Measurements from ENCODE around the gene PODN. TPM values are rescaled to one million over a fixed set of nuclear protein-coding genes. Genes with fewer than 3 reads are reported as not detected.
A peak's percentile ranks its signal among the peaks of the same experiment; 100 is the strongest.

Gene PODN
- total and polyA plus RNA-seq, 7 donors, result 1.6 to 200 (median 67.6) TPM

DNA sequence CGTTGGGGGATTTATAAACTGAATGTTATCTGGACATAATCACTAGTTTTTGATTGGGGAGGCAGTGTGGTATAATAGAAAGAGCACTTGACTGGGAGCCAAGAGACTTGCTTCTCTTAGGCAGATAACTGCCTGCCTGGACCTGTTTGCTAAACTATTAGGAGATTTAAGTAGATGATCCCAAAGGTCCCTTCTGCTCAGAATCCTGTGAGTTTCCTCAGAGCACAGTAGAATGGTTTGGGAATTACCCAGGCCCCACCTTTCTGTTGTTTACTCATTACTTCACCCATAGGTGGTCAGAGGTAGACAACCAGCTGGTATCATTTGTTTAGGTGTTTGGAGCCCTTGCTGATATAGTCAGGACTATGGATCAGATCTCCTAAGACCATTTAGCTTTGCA, 10.3 kb upstream of the PODN start:
- H3K36me3 ChIP-seq, result peaks cover 0 to 33% (median 6%) of the 10 kb centered on the region in 4 donors
- whole genome bisulfite sequencing, 2 donors, result 39 to 59% methylated on average over 1 of the region's 1 CpG

GRCh38 chr1:53057127-53057526, 4.9 kb upstream of the PODN start:
- Histone ChIP-seq H3K4me1 (peaks cover 0 to 40% (median 22%) of the 10 kb centered on the region in 4 donors), H3K36me3 (peaks cover 0 to 17% (median 2%) of the 10 kb centered on the region in 4 donors), H3K4me3 (no peak overlapping the region), H3K27me3 (no peaks in the 10 kb centered on the region), H3K9me3 (no peaks in the 10 kb centered on the region), H3K27ac (peak overlapping the region; percentile 5 to 56 (median 32))
- intact Hi-C loops (cut with DNase I), result no loop called here
- no peak for DNase-seq
- WGBS, 2 donors, result 82 to 86% methylated on average over 2 of the region's 2 CpGs
- peak in 2 of 4 donors; percentile 5 to 8 for TF ChIP-seq POLR2AphosphoS5 (IDR thresholded peaks at IDR 0.05)
- no peak for TF ChIP-seq CTCF (IDR thresholded peaks at IDR 0.05)
- no peak for TF ChIP-seq POLR2A (IDR thresholded peaks at IDR 0.05)

More for the DNA sequence above, 10.3 kb upstream of the PODN start:
- intact Hi-C loops (cut with DNase I), result no loop called here
- no peak for TF ChIP-seq POLR2AphosphoS5 (IDR thresholded peaks at IDR 0.05)
- TF ChIP-seq EP300 (IDR thresholded peaks at IDR 0.05), result no peak
- no peak for TF ChIP-seq POLR2A (IDR thresholded peaks at IDR 0.05)
- no peak for TF ChIP-seq CTCF (IDR thresholded peaks at IDR 0.05)
- Histone ChIP-seq H3K27me3 (no peaks in the 10 kb centered on the region), H3K9me3 (no peaks in the 10 kb centered on the region), H3K4me3 (no peak overlapping the region), H3K27ac (no peak overlapping the region), H3K4me1 (peaks cover 0 to 41% (median 33%) of the 10 kb centered on the region in 4 donors)
- DNase-seq, result no peak

GRCh38 chr1:53060579-53060978, 1.4 kb upstream of the PODN start:
- peaks cover 0 to 61% (median 39%) of the 10 kb centered on the region in 4 donors for H3K4me1 ChIP-seq
- intact Hi-C loops (cut with DNase I), result loop anchor here (5.0 kb wide), 2 partner anchors 33 to 138 kb away; partner anchors contain the start of gene ECHDC2
- H3K4me3 ChIP-seq, result no peak overlapping the region
- peak; percentile 82 for DNase-seq
- H3K27me3 ChIP-seq, result no peaks in the 10 kb centered on the region
- TF ChIP-seq EP300 (IDR thresholded peaks at IDR 0.05) (no peak), CTCF (IDR thresholded peaks at IDR 0.05) (no peak), POLR2AphosphoS5 (IDR thresholded peaks at IDR 0.05) (peak in 2 of 4 donors; percentile 11 to 27), POLR2A (IDR thresholded peaks at IDR 0.05) (no peak)
- peak overlapping the region; percentile 72 to 85 (median 77) for H3K27ac ChIP-seq
- H3K9me3 ChIP-seq, result no peaks in the 10 kb centered on the region
- no peaks in the 10 kb centered on the region for H3K36me3 ChIP-seq
- WGBS, 2 donors, result 76 to 79% methylated on average over 1 of the region's 1 CpG

GRCh38 chr1:53061123-53061858, 722 bp upstream of the PODN start:
- DNase-seq, result peak; percentile 88
- TF ChIP-seq CTCF (IDR thresholded peaks at IDR 0.05) (no peak), POLR2AphosphoS5 (IDR thresholded peaks at IDR 0.05) (peak in 2 of 4 donors; percentile 27 to 30), EP300 (IDR thresholded peaks at IDR 0.05) (no peak)
- H3K27ac ChIP-seq, result peak overlapping the region; percentile 72 to 85 (median 77)
- intact Hi-C loops (cut with DNase I), result loop anchor here (5.0 kb wide), 2 partner anchors 34 to 139 kb away; partner anchors contain the start of gene ECHDC2
- no peaks in the 10 kb centered on the region for H3K27me3 ChIP-seq
- no peaks in the 10 kb centered on the region for H3K36me3 ChIP-seq
- 40 to 49% methylated on average over 19 of the region's 19 CpGs for WGBS, 2 donors
- peaks cover 0 to 61% (median 41%) of the 10 kb centered on the region in 4 donors for H3K4me1 ChIP-seq
- peak overlapping the region; percentile 85 to 94 (median 89) for H3K4me3 ChIP-seq
- H3K9me3 ChIP-seq, result no peaks in the 10 kb centered on the region
